GM12864 (cell line): ENCODE data around the gene PTPRR.

ENCODE experiments used
- DNase-seq: peaks from one replicate; pipeline ENCODE4 v3.0.0-alpha.2; 2011; ENCODE audit warnings: low read depth
- H3K4me3 ChIP-seq: 2 replicates; pipeline ENCODE4 v1.5.1; 2011; ENCODE audit warnings: mild to moderate bottlenecking, low read depth, low read length, control low read depth
- CTCF ChIP-seq: IDR thresholded peaks from 2 replicates; pipeline ENCODE4 v1.5.1; 2011; ENCODE audit warnings: low read depth, mild to moderate bottlenecking, moderate library complexity, low read length, control low read depth, inconsistent platforms; ENCODE audit errors: missing control alignments

The PTPRR gene

GRCh38 chr12:70785896-70786295, 134.6 kb downstream of the PTPRR start:
- no peak for DNase-seq
- TF ChIP-seq CTCF, result no peak
- H3K4me3 ChIP-seq, result no peak overlapping the region

DNA sequence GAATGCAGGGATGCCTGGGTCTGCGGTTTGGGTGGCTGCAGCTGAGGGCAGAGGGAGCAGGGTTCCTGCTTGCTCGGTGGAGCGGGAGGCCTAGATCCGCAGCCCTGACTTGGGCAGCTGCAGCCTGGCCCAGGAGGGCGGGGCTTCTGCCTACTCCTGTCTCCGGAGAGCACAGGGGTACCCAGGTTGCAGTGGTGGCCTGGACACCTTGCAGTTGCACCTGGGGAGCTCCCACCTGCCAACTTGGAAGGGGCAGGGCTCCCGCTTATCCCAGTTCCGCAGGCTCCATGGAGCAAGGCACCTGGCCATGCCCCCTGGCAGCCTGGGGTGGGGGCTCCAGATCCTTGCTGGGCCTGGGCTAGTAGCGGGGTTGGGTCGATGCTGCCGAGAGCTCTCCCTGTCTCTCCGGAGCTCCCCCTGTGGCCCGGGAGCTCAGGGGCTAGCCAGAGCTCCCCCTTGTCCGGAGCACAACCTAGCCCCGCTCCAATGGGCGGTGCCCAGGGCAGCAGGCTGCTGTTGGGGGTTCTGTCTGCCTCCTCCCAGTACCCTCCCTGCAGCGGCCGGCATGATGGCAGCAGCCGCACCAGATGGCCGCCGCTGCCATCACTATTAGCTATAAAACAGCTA, 136.4 kb downstream of the PTPRR start:
- no peak for DNase-seq
- TF ChIP-seq CTCF, result no peak
- no peak overlapping the region for H3K4me3 ChIP-seq

DNA sequence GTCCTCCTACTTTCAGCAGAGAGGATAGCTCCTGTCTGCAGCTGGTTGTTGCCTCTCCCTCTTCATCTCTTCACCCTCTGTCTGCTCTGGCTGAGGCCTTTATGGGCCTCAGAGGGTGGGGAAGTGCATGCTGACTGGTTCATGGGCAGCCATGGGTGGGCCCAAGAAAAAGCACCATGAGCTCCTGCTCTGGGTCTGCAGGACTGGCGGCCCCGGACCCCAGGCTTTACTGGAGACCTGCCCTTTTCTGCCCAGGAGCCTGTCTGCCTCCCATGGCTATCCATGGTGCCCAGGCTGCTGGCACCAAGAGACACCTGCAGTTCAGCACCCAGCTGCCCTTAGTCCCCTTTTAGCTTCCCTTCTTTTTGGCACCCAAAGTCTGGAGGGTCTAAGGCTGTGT, 137.1 kb downstream of the PTPRR start:
- no peak for DNase-seq
- H3K4me3 ChIP-seq, result no peak overlapping the region
- no peak for TF ChIP-seq CTCF

GRCh38 chr12:70779250-70779649, 141.3 kb downstream of the PTPRR start:
- no peak overlapping the region for H3K4me3 ChIP-seq
- no peak for DNase-seq
- TF ChIP-seq CTCF, result no peak

DNA sequence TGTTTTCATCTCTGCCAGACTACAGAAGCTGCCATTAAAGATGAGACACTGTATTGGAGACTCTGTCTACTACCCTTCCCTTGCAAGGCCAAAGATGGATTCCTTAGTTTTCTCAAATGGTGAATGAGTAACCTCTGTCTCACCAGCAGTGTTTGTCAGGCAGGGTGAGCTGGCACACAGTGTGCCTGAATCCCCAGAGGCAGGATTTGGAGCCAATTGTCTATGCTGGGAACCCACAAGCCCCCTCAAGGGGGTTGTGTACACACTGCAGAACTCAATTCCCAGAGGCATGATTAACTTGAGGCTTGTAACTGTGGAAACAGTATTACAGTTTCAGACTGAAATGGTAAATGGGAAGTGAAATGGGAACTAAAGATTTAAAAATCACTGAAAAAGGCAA, 146.5 kb downstream of the PTPRR start:
- H3K4me3 ChIP-seq, result no peak overlapping the region
- no peak for TF ChIP-seq CTCF
- no peak for DNase-seq

GRCh38 chr12:70772836-70773235, 147.7 kb downstream of the PTPRR start:
- TF ChIP-seq CTCF, result no peak
- no peak overlapping the region for H3K4me3 ChIP-seq
- no peak for DNase-seq

DNA sequence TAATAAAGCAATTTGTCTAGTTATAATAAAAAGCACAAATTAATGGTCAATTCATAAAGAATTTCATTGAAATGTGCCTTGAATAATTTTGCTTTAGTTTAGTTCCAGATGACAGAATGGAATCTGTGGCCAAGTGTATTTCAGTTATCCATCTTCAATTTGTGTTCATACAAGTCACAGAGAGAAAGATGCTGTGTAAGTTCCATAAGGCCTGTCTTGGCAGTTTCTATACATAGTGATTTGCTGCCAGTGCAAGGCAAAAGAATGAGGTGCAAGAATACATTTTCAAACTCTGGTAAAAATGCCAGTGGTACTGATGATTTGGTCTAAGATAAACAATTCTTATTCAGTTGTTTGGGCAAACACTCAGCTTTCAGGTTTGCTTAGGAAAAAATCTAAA, 149.0 kb downstream of the PTPRR start:
- no peak for DNase-seq

More for the DNA sequence above, 149.0 kb downstream of the PTPRR start:
- H3K4me3 ChIP-seq, result no peak overlapping the region
- no peak for TF ChIP-seq CTCF
